H1 (cell line): ENCODE results near the gene AHDC1. TPM values are rescaled to one million over a fixed set of nuclear protein-coding genes. Genes with fewer than 3 reads are reported as not detected.

Experiments
- CHD2 ChIP-seq: IDR thresholded peaks from 2 replicates; pipeline ENCODE4 v1.6.1; 2012; ENCODE audit warnings: low read length, improper control_type of control experiment
- CTBP2 ChIP-seq: IDR thresholded peaks from 2 replicates; pipeline ENCODE4 v1.7.0; 2011; ENCODE audit warnings: borderline replicate concordance, mild to moderate bottlenecking, moderate library complexity, mixed read lengths, low read length; ENCODE audit not compliant: insufficient read depth, insufficient read length
- GABPA ChIP-seq: IDR thresholded peaks from 2 replicates; pipeline ENCODE4 v1.6.1; 2011; ENCODE audit warnings: mild to moderate bottlenecking, low read length, moderate library complexity, borderline replicate concordance; ENCODE audit not compliant: insufficient read depth
- KDM5A ChIP-seq: fragments of 200-600 bp; IDR thresholded peaks from 2 replicates; pipeline ENCODE4 v1.7.1; 2012; ENCODE audit warnings: mild to moderate bottlenecking, low read length, inconsistent platforms, mixed read lengths
- PHF8 ChIP-seq: fragments of 200-600 bp; sonication (generic); conservative IDR thresholded peaks from 2 replicates; pipeline ENCODE4 v1.7.1; 2012; ENCODE audit warnings: low read depth, mild to moderate bottlenecking, inconsistent platforms, low read length, moderate library complexity
- POU5F1 ChIP-seq: IDR thresholded peaks from 2 replicates; pipeline ENCODE4 v1.6.1; 2011; ENCODE audit warnings: low read depth, mild to moderate bottlenecking, low read length, moderate library complexity
- SIRT6 ChIP-seq: IDR thresholded peaks from one replicate; pipeline ENCODE4 v1.7.1; 2012; ENCODE audit warnings: low read length, inconsistent platforms
- polyA plus RNA-seq, 7 experiments: library from polyadenylated mRNA; depleted of rRNA in 3 of 7; stranded (reverse) in 5 of 7; unstranded in 2 of 7; fragments of >200 nt in 5 of 7; fragments of 200-250 nt in 2 of 7; gene quantifications; 1 replicate in 5 of 7; 2 replicates in 1 of 7; 4 replicates in 1 of 7; pipeline versions ENCODE4 v1.2.1 to v1.2.3, GENCODE V29; 2011 to 2013; ENCODE audit warnings: missing spikeins in 2 of 7, mixed read lengths in 2 of 7
- total RNA-seq: library from RNA; stranded (reverse); fragmentation: NEBNext Ultra II Directional; extraction: Animal tissue kit (Norgen Biotek cat#: 25700); gene quantifications from 2 replicates; pipeline ENCODE4 v1.2.1, GENCODE V29; 2021

Gene AHDC1
- total and polyA plus RNA-seq, 2 of the 8 experiments (the other 6 are each of a cell fraction or from before 2014, with no cell fraction given), result 4.4 to 35.1 TPM

DNA sequence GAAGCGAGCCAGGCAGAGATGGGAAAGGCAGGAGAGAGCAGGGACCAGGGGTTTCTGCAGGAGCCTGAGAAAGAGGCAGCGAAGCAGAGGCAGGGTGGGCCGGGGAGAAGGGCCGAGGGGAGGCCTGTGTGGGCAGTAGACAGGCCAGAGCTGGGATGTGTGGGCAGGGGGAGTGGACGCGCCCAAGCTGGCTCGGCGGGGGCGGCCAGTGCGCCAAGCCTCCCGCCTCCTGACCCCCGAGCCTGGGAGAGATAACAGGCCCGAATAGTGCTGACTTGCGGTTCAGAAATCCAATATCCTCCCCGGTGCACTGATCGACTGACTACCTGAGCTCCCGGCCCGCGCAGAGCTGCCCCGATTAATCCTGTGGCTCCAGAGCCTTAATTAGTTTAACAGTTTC lies 41.9 kb downstream of the AHDC1 start (continued):
- no peak for TF ChIP-seq KDM5A
- TF ChIP-seq POU5F1, result no peak
- TF ChIP-seq PHF8, result no peak
- TF ChIP-seq GABPA, result no peak
- TF ChIP-seq SIRT6, result no peak
- TF ChIP-seq CTBP2, result no peak
- no peak for TF ChIP-seq CHD2
